SIG-M5 (cell line): ENCODE data around the gene UBA52.

ENCODE experiments used
- DNase-seq: peaks from one replicate; lab custom pipeline; 2025; lab: John Stamatoyannopoulos, UW

The UBA52 gene

GRCh38 chr19:18608805-18609716 lies 37.4 kb downstream of the UBA52 start:
- DNase-seq: no peak

- no peak for DNase-seq
Observed at GRCh38 chr19:18609717-18610051, 38.0 kb downstream of the UBA52 start.

- DNase-seq: no peak
Observed at GRCh38 chr19:18610245-18610555, 38.5 kb downstream of the UBA52 start.

GRCh38 chr19:18610556-18611326 lies 39.1 kb downstream of the UBA52 start:
- no peak for DNase-seq

- no peak for DNase-seq
Observed at GRCh38 chr19:18611327-18612050, 39.8 kb downstream of the UBA52 start.

GRCh38 chr19:18612051-18612771 lies 40.6 kb downstream of the UBA52 start:
- DNase-seq: no peak

- no peak for DNase-seq
Observed at GRCh38 chr19:18612772-18613588, 41.3 kb downstream of the UBA52 start, which contains the start of gene TMEM59L. TSS of gene TMEM59L (plus strand) at chr19:18612870. CDS start at chr19:18612959, 89 bp downstream.

GRCh38 chr19:18613589-18614234 lies 42.1 kb downstream of the UBA52 start:
- DNase-seq: no peak

- DNase-seq: no peak
Observed at GRCh38 chr19:18616023-18616422, 44.4 kb downstream of the UBA52 start.

GRCh38 chr19:18617562-18617961 lies 45.9 kb downstream of the UBA52 start:
- DNase-seq: no peak

- DNase-seq: no peak
Observed at GRCh38 chr19:18618236-18618635, 46.6 kb downstream of the UBA52 start.

- DNase-seq: no peak
Observed at GRCh38 chr19:18620311-18620710, 48.7 kb downstream of the UBA52 start.

- no peak for DNase-seq
Observed at GRCh38 chr19:18620902-18621301, 49.2 kb downstream of the UBA52 start.

GRCh38 chr19:18626906-18627305 lies 55.2 kb downstream of the UBA52 start:
- no peak for DNase-seq
